GM21737 (cell line): Measurements from ENCODE around the gene H2AZ2.
A peak's percentile ranks its signal among the peaks of the same experiment; 100 is the strongest.

Experiments used
- ATAC-seq: cut with Tn5 transposase; IDR thresholded peaks from one replicate; pipeline ENCODE4 v1.9.1; 2021; ENCODE audit warnings: mild to moderate bottlenecking, moderate library complexity; ENCODE audit not compliant: unreplicated experiment

Gene H2AZ2

GRCh38 chr7:44847920-44848634 is at the start of gene H2AZ2:
TSS of gene H2AZ2 (minus strand) at chr7:44848087. CDS start at chr7:44847971, 116 bp downstream.
- ATAC-seq, result peak; percentile 78

GRCh38 chr7:44897309-44897708 is 49.4 kb upstream of the H2AZ2 start:
- ATAC-seq, result no peak

DNA sequence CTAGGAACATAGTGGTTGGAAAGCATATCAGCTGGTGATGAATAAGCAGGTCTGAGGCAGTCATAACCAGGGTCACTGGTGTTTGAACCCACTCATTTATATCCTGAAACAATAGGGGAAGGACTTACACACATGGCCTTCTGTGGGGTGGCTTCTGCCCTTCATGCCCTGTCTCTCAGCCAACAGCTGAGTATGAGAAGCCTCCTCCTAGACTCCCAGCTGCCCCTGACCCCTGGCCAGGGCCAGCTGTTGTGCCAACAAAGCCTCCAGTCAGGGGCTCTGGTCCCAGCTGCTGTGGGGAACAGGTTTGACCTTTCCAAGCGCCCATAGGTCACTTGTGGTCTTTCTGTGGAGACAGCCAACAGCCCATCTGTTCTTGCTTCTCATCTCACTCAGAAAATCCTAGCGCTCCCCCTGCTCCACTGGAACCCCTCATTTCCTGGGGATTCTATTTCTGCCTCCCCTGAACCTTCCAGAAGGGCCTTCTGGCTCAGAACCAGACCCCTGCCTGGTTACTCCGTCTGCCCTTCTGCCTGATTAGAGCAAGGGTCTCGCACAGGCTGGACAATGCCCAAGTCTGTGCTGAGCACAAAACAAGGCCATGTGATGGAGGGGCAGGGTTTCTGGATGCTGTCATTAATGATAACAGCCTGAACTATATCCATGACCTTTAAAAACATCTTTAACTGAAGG is 47.1 kb upstream of the H2AZ2 start:
- ATAC-seq, result no peak

- no peak for ATAC-seq
Measured at GRCh38 chr7:44893710-44894234, 45.9 kb upstream of the H2AZ2 start.

DNA sequence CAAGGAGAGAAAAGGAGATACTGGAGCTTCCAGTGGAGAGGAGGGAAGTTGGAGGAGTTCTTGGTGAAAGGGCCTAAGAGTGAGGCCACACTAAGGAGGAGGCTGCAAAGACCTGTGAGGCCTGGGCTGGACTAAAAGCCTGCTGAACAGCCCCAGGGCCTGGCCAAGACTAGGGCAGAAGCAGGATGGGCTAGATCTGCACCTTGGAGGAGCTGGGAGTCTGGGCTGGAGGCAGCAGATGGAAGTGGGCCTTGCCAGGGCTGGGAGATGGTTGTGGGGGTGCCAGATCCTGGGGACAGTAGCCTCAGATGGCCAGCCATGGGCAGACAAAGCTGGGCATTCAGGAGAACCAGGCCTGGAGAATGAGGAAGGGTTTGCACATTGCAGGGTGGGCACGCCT is 43.9 kb upstream of the H2AZ2 start:
- no peak for ATAC-seq

- no peak for ATAC-seq
Measured at GRCh38 chr7:44891372-44891771, 43.5 kb upstream of the H2AZ2 start.

DNA sequence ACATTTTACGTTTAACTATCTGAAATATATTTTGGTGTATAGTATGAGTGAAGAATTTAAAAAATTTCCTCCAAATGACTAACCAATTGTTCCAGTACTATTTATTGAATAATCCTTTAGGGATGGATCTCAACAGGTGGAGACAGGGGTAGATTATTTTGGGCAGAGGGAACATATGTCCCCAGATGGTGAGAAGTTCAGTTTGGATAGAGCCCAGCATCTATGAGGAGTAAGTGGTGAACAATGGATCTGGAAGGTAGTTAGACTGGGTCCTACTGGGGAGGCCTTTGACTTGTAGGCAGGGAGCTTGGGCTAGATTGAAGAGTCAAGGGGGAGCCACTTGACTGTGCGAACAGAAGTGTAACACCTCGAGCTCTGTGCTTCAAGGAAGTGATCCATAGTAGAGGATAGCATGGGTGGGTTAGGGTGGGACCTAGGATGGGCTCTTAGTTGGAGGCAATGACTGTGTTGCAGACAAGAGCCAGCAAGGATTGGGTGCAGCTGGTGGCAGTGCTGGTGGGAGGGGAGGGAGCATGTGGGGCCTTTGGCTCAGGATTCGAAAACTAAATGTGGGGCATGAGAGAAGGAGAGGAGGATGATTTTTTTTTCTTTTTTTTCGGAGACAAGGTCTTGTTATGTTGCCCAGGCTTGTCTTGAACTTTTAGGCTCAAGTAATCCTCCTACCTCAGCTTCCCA is 41.3 kb upstream of the H2AZ2 start:
- ATAC-seq, result no peak

DNA sequence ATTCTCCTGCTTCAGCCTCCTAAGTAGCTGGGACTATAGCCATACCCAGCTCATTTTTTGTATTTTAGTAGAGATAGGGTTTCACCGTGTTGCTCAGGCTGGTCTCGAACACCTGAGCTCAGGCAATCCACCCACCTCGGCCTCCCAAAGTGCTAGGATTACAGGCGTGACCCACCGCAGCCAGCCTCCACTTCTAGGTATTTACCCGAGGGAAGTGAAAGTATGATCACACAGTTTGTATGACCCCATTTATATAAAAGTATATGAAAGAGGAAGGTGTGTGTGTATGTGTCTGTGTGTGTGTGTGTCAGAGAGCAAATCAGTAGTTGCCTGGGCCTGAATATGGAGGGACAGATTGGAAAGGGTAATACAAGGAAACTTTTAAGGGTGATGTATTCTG is 39.4 kb upstream of the H2AZ2 start:
- ATAC-seq, result no peak

GRCh38 chr7:44885394-44886317 is 37.8 kb upstream of the H2AZ2 start, which contains the start of gene PURB:
TSS of gene PURB (minus strand) at chr7:44885530. CDS start at chr7:44885348, 182 bp downstream.
- ATAC-seq, result peak; percentile 78

DNA sequence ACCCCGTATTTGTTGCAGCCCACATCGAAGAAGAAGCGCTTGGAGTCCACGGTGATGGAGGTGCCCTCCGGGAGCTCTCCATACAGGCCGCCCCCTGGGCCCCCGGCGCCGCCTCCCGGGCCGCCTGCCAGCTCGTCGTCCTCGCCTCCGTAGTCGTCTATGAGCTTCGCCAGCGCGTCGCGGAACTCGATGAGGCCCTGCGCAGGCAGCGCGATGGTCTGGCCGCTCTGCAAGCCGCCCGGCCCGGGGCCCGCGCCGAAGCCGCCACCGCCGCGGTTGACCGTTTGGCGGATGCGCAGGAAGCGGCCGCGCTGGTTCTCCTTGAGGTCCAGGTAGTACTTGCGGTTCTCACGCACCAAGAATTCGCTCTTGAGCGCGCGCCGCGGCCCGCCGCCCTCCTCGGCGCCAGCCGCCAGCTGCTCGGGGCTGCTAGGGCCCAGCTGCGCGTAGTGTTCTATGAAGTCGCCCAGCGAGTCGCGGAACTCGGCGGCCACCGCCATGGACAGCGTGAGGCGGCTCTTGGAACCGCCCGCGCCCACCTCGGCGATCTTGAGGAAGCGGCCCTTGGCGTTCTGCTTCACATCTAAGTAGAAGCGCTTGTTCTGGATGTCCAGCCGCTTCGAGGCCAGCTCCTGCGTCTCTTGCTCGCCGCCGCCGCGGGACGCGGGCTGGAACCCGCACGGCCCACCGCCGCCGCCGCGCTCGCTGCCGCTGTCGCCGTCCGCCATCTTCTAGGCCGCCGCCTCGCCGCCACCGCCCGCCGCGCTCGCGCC is 36.9 kb upstream of the H2AZ2 start:
- ATAC-seq, result peak; percentile 25

GRCh38 chr7:44883961-44884620 is 36.2 kb upstream of the H2AZ2 start:
- ATAC-seq, result no peak

DNA sequence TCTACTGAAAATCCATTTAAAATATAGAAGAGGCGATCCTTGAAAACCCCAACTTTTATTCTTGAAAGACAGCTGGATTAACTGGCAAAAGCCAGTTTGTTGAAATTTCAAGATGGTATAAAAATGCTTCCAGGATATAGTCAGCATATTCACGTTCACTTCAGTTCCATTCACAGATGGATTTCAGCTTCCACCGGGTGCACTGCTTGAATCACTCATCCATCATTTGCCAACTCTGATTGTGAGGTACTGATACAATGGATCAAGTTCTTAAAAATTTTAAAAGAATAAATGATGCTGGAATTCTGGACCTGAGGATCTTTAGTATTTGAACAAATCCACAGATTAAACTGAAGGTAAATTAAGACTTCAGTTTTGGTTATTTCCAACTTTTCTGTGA is 35.0 kb upstream of the H2AZ2 start:
- ATAC-seq, result no peak

DNA sequence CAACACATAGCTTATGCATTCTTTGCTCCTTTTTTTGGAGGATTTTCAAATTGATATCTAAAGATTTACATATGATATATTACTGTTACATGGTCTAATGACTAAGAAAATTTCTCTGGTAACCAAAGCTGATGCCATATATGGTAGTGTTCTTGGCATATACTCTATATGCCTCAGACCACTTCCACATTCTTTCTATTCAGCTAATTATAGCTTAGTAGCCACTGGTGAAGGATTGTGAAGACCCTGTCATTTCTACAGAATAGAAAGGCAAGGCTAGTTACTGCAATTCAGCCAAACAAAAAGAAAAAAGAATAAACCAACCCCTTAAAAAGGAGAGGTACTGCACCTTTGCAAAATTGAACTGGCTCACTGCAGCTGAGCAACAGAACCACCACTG is 33.7 kb upstream of the H2AZ2 start:
- ATAC-seq, result no peak

- no peak for ATAC-seq
Measured at GRCh38 chr7:44881066-44881600, 33.2 kb upstream of the H2AZ2 start.

GRCh38 chr7:44880317-44881018 is 32.6 kb upstream of the H2AZ2 start:
- no peak for ATAC-seq

DNA sequence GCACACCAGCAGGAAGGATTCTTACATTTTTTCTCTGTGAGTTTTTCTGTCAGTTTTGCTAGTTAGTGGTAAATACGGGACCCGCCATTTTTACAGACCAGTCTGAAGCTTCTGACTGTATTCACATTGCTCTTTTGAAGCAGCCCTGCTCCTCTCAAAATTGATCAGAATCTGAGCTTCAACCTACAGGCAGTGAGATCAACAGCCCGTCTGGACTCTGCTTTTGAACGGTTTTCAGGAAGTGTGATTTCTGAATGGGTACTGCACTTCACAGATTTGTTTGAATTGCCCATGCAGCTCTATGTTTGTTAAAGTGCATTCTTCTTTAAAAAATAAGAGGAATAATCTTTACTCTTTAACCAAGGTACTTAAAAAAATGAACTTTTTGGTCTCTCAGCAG is 28.5 kb upstream of the H2AZ2 start:
- no peak for ATAC-seq

- ATAC-seq, result no peak
Measured at GRCh38 chr7:44875241-44875640, 27.4 kb upstream of the H2AZ2 start.

DNA sequence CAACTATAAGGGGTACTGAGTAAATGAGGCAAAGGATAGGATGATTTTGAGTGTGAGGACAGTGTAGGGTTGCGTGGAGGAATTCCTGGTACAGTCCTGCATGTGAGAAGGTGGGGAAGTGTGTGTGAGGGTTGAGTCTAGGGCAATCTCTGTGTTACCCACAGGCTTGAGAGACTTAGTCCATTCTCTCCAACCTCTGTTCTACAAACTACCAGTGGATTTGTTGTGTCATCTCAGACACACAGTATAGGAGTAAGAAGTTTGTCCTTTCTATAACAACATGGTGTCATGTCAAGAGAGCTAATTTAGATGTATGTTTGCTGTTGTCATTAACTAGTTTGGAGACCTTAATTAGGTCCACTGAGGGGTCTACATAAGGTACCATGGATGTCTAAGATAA is 24.9 kb upstream of the H2AZ2 start:
- no peak for ATAC-seq
